Neuronal stem cell (in vitro differentiated cells): Measurements from ENCODE around the gene DENND1C.
A peak's percentile ranks its signal among the peaks of the same experiment; 100 is the strongest.

Source experiments
- DNase-seq: peaks from one replicate; pipeline ENCODE4 v3.0.0-alpha.2; 2013; ENCODE audit warnings: low spot score
- H2AFZ ChIP-seq: one replicate; pipeline ENCODE4 v1.6.1; 2013; ENCODE audit warnings: mild to moderate bottlenecking, low read length, inconsistent platforms
- H2AK5ac ChIP-seq: 2 replicates; pipeline ENCODE4 v1.6.1; 2013; ENCODE audit warnings: low read depth, mild to moderate bottlenecking, inconsistent platforms, low read length, moderate library complexity, mixed read lengths
- H2BK120ac ChIP-seq: 2 replicates; pipeline ENCODE4 v1.6.1; 2013; ENCODE audit warnings: low read depth, mild to moderate bottlenecking, inconsistent platforms, low read length, moderate library complexity, mixed read lengths
- H2BK12ac ChIP-seq: one replicate; pipeline ENCODE4 v1.6.1; 2013; ENCODE audit warnings: low read length, inconsistent platforms
- H2BK15ac ChIP-seq: 2 replicates; pipeline ENCODE4 v1.6.1; 2013; ENCODE audit warnings: mild to moderate bottlenecking, low read length, inconsistent platforms, mixed read lengths
- H2BK5ac ChIP-seq: one replicate; pipeline ENCODE4 v1.6.1; 2013; ENCODE audit warnings: inconsistent platforms, mild to moderate bottlenecking, low read length, moderate library complexity
- H3K14ac ChIP-seq: one replicate; pipeline ENCODE4 v1.6.1; 2013; ENCODE audit warnings: low read length, inconsistent platforms
- H3K18ac ChIP-seq: 2 replicates; pipeline ENCODE4 v1.6.1; 2013; ENCODE audit warnings: low read length, inconsistent platforms
- H3K23ac ChIP-seq: 2 replicates; pipeline ENCODE4 v1.6.1; 2013; ENCODE audit warnings: low read depth, mild to moderate bottlenecking, mixed read lengths, low read length, inconsistent platforms; ENCODE audit not compliant: poor library complexity
- H3K27ac ChIP-seq: replicated peaks from 3 replicates; pipeline ENCODE4 v1.5.1; 2013; ENCODE audit warnings: low read length, inconsistent platforms
- H3K27me3 ChIP-seq, 3 experiments: 2 replicates each; pipeline ENCODE4 v1.6.1; 2013; ENCODE audit warnings: low read length in 3 of 3, mild to moderate bottlenecking in 2 of 3, inconsistent platforms in 1 of 3, low read depth in 1 of 3, mixed read lengths in 1 of 3, moderate library complexity in 1 of 3; ENCODE audit not compliant: control insufficient read depth in 3 of 3, insufficient read depth in 3 of 3
- H3K36me3 ChIP-seq, 2 donors: replicated peaks in 1 of 2; 2 replicates each; pipeline ENCODE4 v1.6.1; 2013; ENCODE audit warnings: low read length in 2 of 2; ENCODE audit not compliant: control insufficient read depth in 2 of 2, insufficient read depth in 2 of 2
- H3K4ac ChIP-seq: 2 replicates; pipeline ENCODE4 v1.6.1; 2013; ENCODE audit warnings: inconsistent platforms, mild to moderate bottlenecking, low read length, moderate library complexity
- H3K4me1 ChIP-seq, 2 donors: 1 replicate in 1 of 2; 2 replicates in 1 of 2; pipeline ENCODE4 v1.6.1; 2013; ENCODE audit warnings: low read length in 2 of 2, low read depth in 1 of 2; ENCODE audit not compliant: control insufficient read depth in 2 of 2, insufficient read depth in 1 of 2
- H3K4me2 ChIP-seq: one replicate; pipeline ENCODE4 v1.6.1; 2013; ENCODE audit warnings: mild to moderate bottlenecking, low read length, inconsistent platforms; ENCODE audit not compliant: insufficient read depth, poor library complexity, severe bottlenecking
- H3K4me3 ChIP-seq, 2 donors: 2 replicates each; pipeline ENCODE4 v1.5.1; 2013; ENCODE audit warnings: low read length in 2 of 2, mild to moderate bottlenecking in 2 of 2, inconsistent platforms in 1 of 2, moderate library complexity in 1 of 2
- H3K79me1 ChIP-seq: one replicate; pipeline ENCODE4 v1.6.1; 2013; ENCODE audit warnings: low read depth, mild to moderate bottlenecking, inconsistent platforms, low read length, moderate library complexity
- H3K9ac ChIP-seq: one replicate; pipeline ENCODE4 v1.6.1; 2013; ENCODE audit warnings: mild to moderate bottlenecking, low read depth, low read length, inconsistent platforms; ENCODE audit not compliant: poor library complexity
- H3K9me3 ChIP-seq, 2 donors: replicated peaks in 1 of 2; 2 replicates each; pipeline versions ENCODE3 to v1.6.1; 2013; ENCODE audit warnings: low read length in 2 of 2, mild to moderate bottlenecking in 2 of 2, inconsistent platforms in 1 of 2, low read depth in 1 of 2, mixed read lengths in 1 of 2, moderate library complexity in 1 of 2; ENCODE audit not compliant: control insufficient read depth in 2 of 2, insufficient read depth in 1 of 2
- H4K8ac ChIP-seq: one replicate; pipeline ENCODE4 v1.6.1; 2013; ENCODE audit warnings: low read depth, mild to moderate bottlenecking, inconsistent platforms, low read length, moderate library complexity
- H4K91ac ChIP-seq: one replicate; pipeline ENCODE4 v1.6.1; 2013; ENCODE audit warnings: low read length, low read depth, mild to moderate bottlenecking, inconsistent platforms; ENCODE audit not compliant: poor library complexity
- WGBS, 2 donors: extraction: QIAGEN DNeasy Blood & Tissue Kit; methylation state at CpG; one replicate each; pipeline ENCODE4 v1.1.7; 2013; ENCODE audit warnings: missing lambda C conversion rate in 2 of 2, mixed read lengths in 1 of 2; ENCODE audit not compliant: insufficient read length in 2 of 2, insufficient replicate concordance in 1 of 2; ENCODE audit errors: extremely low coverage in 2 of 2; 5-methylcytosine and 5-hydroxymethylcytosine counted together

DENND1C gene

DNA sequence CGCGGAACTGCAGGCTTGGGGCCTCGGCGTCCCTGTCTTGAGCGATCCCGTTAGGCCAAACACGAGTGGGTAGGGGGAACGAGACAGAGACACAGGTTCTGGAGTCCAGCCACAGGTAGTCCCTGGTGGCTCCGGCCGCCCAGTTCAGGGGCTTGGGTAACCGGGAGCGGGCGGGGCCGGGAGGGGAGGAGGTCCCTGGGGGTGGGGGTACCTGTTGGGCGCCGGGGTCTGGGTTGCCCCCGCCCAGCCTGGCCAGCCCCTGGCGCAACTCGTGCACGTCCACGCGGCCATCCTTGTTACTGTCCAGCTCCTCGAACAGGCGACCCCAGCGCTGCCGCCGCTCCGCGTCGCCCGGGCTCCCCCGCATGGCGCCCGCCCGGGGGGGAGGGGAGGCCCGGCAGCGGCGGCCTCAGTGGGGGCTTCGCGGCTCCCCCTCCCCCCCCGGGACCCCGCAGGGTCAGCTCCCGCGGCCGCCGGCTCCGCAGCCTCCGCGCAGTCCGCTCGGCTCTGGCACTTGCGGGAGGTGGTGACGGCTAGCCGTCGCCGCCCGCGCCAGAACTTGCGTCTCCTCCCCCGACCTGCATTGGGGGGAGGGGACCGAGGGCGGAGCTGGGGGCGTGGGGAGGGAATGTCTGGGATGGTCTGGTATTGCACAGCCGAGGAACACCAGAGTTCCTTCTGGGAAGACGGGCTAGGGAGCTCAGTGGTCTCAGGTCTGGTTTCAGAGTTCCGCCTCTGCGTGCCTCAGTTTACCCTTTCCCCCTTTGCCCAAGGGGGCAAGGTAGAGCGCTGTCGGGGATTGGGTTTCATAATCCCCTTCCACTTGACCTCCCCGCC, 22.1 kb downstream of the DENND1C start, which contains the start of gene SLC25A23:
TSS of gene SLC25A23 (minus strand) at position 531 of the 837 bp plus-strand sequence. CDS start at position 367, 164 bp downstream.
- Histone ChIP-seq H3K9me3 (peaks cover 3 to 10% of the 10 kb centered on the region in 2 donors), H4K8ac (no peak within 1 kb of the TSS), H3K27me3 (peaks cover 7 to 24% (median 18%) of the 10 kb centered on the region in 3 experiments), H4K91ac (no peak within 1 kb of the TSS), H3K14ac (no peak within 1 kb of the TSS), H3K9ac (peak within 1 kb of the TSS; percentile 84), H3K4me1 (peaks cover 5 to 7% of the 10 kb centered on the region in 2 donors), H2AK5ac (peak within 1 kb of the TSS; percentile 88), H3K4me3 (peak within 1 kb of the TSS; percentile 51 to 85), H2BK12ac (no peak within 1 kb of the TSS), H2BK15ac (peak within 1 kb of the TSS; percentile 92), H3K27ac (peak within 1 kb of the TSS; percentile 49), H2BK5ac (peak within 1 kb of the TSS; percentile 94), H3K4me2 (peak within 1 kb of the TSS; percentile 94), H3K18ac (peak within 1 kb of the TSS; percentile 92), H2BK120ac (no peak within 1 kb of the TSS), H2AFZ (peak within 1 kb of the TSS; percentile 96), H3K36me3 (peaks cover 5 to 24% of the 10 kb centered on the region in 2 donors), H3K4ac (peak within 1 kb of the TSS; percentile 53), H3K23ac (peak within 1 kb of the TSS; percentile 85), H3K79me1 (peaks cover 6% of the 10 kb centered on the region)
- WGBS, 2 donors: no CpG with 5 or more reads among the region's 70 CpGs
- peak; percentile 76 for DNase-seq

DNA sequence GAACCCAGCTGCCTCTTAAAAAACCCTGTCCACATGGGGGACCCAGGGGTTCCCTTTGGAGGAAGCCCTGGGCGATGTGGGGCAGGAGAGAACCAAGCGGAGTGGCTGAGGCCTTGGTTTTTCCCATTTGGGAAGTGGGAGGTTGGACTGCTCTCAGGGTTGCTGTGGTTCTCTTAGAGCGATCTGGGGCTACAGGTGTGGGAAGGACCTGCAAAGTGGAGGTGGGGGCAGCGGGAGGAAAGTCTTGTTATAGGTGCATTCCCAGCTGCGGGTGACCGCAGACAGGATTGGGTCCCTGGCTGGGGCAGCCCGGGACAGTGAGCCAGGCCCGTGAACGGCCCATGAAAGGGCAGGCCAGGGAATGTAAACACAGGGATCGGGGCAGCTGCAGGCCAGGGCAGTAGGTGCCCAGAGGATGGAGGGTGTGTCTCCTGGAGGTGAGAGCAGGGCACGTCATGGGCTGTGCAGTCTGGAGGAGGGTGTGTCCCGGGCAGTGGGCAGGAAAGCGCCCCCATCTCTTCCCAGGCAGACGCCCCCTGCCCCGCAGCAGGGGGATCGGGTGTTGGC, 22.8 kb downstream of the DENND1C start:
- Histone ChIP-seq H3K36me3 (peaks cover 12 to 31% of the 10 kb centered on the region in 2 donors), H2AFZ (peak overlapping the region; percentile 96), H2BK15ac (peak overlapping the region; percentile 39), H3K27me3 (peaks cover under 1 to 17% (median 11%) of the 10 kb centered on the region in 3 experiments), H3K79me1 (peaks cover 6% of the 10 kb centered on the region), H3K14ac (no peak overlapping the region), H3K27ac (no peak overlapping the region), H2BK12ac (no peak overlapping the region), H2BK120ac (no peak overlapping the region), H4K91ac (no peak overlapping the region), H3K9ac (peak overlapping the region; percentile 72), H3K9me3 (peaks cover 9 to 17% of the 10 kb centered on the region in 2 donors), H3K4me1 (peaks cover 5% of the 10 kb centered on the region in 2 donors), H2BK5ac (peak overlapping the region; percentile 71), H3K4ac (no peak overlapping the region), H3K18ac (peak overlapping the region; percentile 76), H4K8ac (no peak overlapping the region), H3K4me2 (peak overlapping the region; percentile 94), H3K23ac (peak overlapping the region; percentile 85), H2AK5ac (peak overlapping the region; percentile 88), H3K4me3 (peak overlapping the region; percentile 51 to 85)
- WGBS, 2 donors: no CpG with 5 or more reads among the region's 16 CpGs
- no peak for DNase-seq

DNA sequence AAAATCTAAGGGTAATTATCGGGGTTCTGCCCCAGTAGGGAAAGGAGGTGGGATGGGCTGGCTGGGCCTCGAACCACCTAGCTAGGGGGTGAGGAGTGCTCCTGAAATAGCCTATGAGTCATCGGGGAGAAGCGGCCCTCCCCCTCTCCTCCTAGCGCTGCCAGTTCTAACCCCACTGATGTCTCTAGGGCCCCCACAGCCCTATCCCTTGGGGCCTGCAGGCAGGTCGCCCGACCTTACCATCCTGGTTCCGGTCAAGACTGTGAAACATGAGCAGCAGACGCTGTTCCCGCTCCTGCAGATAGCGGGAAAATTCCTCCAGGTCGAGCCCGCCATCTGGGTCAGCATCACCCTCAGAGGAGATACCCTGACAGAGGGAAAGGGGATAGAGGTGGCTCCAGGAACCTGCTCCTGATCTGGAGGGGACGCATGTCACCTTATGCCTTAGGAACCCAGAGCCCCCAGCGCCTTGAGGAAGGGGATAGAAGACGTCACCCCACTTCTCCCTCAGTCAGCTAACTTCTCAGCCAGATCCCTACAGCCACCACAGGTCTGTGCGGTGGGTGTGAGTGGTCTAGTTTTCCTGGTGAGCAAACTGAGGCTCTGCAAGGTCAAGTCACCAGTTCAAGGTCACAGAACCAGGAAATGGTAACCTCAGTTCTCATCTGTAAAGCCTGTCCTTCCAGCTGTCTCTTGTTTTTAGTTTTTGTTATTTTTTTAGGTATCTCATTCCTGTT, 23.5 kb downstream of the DENND1C start:
- Histone ChIP-seq H3K27me3 (peaks cover 0 to 11% (median 7%) of the 10 kb centered on the region in 3 experiments), H3K4me1 (peaks cover 5% of the 10 kb centered on the region in 2 donors), H2BK15ac (no peak overlapping the region), H4K8ac (no peak overlapping the region), H3K79me1 (peaks cover 6% of the 10 kb centered on the region), H3K4me3 (peak overlapping the region in 1 of 2 donors; percentile 51), H3K9me3 (peaks cover 12 to 22% of the 10 kb centered on the region in 2 donors), H3K4ac (no peak overlapping the region), H2AK5ac (no peak overlapping the region), H3K23ac (no peak overlapping the region), H2BK120ac (no peak overlapping the region), H3K36me3 (peaks cover 13 to 37% of the 10 kb centered on the region in 2 donors), H3K27ac (no peak overlapping the region), H4K91ac (no peak overlapping the region), H3K18ac (no peak overlapping the region), H3K4me2 (peak overlapping the region; percentile 94), H3K9ac (no peak overlapping the region), H2AFZ (no peak overlapping the region), H2BK5ac (peak overlapping the region; percentile 71), H3K14ac (no peak overlapping the region), H2BK12ac (no peak overlapping the region)
- DNase-seq: no peak
- WGBS, 2 donors: no CpG with 5 or more reads among the region's 17 CpGs
